GM12874 (cell line): Measurements from ENCODE around the gene PYGM.
A peak's percentile ranks its signal among the peaks of the same experiment; 100 is the strongest.

Experiments used
- CTCF ChIP-seq: IDR thresholded peaks from 2 replicates; pipeline ENCODE4 v1.5.1; 2011; ENCODE audit warnings: low read depth, mild to moderate bottlenecking, control low read depth, low read length, moderate library complexity; ENCODE audit not compliant: insufficient read depth

PYGM gene

GRCh38 chr11:64789331-64790204, 29.8 kb upstream of the PYGM start:
- no peak for TF ChIP-seq CTCF

- TF ChIP-seq CTCF = no peak
Measured at GRCh38 chr11:64788321-64789215, 28.8 kb upstream of the PYGM start.

GRCh38 chr11:64787526-64788320, 27.9 kb upstream of the PYGM start:
- peak; percentile 89 for TF ChIP-seq CTCF

- no peak for TF ChIP-seq CTCF
Measured at GRCh38 chr11:64786308-64786707, 26.5 kb upstream of the PYGM start.

- no peak for TF ChIP-seq CTCF
Measured at GRCh38 chr11:64784813-64785581, 25.2 kb upstream of the PYGM start.

- no peak for TF ChIP-seq CTCF
Measured at GRCh38 chr11:64778473-64779298, 18.9 kb upstream of the PYGM start, which contains the start of gene SF1. TSS of gene SF1 (minus strand) at chr11:64778542. CDS start at chr11:64778392, 150 bp downstream.
